Left cardiac atrium (tissue), 4 donors: ENCODE measurements around the gene RPA1. TPM values are rescaled to one million over a fixed set of nuclear protein-coding genes. Genes with fewer than 3 reads are reported as not detected.

ENCODE experiments used
- ATAC-seq, 2 donors: fragments of 200-7000 bp; cut with Tn5 transposase; one replicate each; pipeline ENCODE4 v1.9.1; 2020; ENCODE audit warnings: mild to moderate bottlenecking in 2 of 2, moderate library complexity in 2 of 2
- DNase-seq: peaks from one replicate; pipeline ENCODE4 v3.0.0-alpha.2; 2020
- intact Hi-C, 2 donors: fragments of 100-400 bp; cut with DNase I; formaldehyde crosslinking; loops; one replicate each; pipeline versions ENCODE4 v1.14.1 to v1.15.1; 2022 to 2023
- total RNA-seq, 2 donors: library from RNA; stranded (reverse); fragmentation: NEBNext Ultra II Directional; extraction: Animal tissue kit (Norgen Biotek cat#: 25700); gene quantifications; one replicate each; pipeline ENCODE4 v1.2.1, GENCODE V29; 2021
- donor health status: DM: no; HTN: yes; CAD: no.
- donor health status: DM: no; HTN: yes; CAD: no; lungs with severe emphysema.
- donor health status: DM: yes; HTN: yes; CAD: no.
- donor health status: Dilated cardiomyopathy.

Gene RPA1
- total RNA-seq, 2 donors from 2014 or later: 61.8 to 95.1 TPM

- DNase-seq (no peak), ATAC-seq (no peak)
- intact Hi-C loops: loop anchor here in 1 of 2 donors (10.0 kb wide), 1 partner anchor 366 kb away; no protein-coding TSS in a partner anchor
Observed at GRCh38 chr17:1919201-1919600, 89.4 kb downstream of the RPA1 start.

DNA sequence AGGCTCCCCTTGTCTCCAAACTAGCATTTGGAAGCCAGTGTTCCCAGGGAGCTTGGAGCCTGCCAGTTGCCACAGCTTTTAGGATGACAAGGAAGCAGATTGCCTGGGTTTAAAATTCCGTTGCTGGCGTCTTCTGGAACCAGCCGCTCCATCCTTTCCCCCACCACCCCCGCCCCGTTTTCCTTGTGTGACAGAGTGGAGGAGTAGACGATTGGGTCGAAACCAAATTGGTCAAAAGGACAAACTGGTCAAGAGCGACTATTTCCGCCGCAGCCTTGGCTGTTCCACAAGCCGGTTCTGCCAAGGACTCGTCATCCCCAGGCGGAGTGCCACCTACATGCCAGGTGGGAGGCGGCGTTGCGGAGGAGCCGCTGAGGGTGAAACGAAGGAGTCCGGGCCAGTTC lies 91.1 kb downstream of the RPA1 start:
- no peak for DNase-seq
- intact Hi-C loops: loop anchor here in 1 of 2 donors (5.0 kb wide), 1 partner anchor 106 kb away; the partner anchor contains the start of gene RTN4RL1
- peak; percentile 39 to 53 for ATAC-seq

DNA sequence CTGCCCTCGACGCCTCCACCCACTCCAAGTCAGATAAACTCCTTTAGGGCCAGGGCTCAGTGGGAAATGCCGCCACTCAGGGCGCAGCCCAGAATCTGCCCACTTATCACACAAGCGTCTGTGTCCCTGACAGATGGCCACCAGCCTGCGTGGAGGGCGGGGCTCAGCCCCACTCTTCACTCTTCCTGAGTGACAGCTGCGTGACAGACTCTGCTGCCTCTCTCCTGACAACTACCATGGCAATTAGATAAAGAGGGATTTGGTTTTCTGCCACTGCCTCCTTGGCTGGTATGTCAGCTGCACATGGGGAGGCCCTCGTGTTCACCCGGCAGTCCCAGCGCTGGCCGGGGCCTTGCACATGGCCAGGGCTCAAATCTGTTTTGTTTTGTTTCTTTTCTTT lies 99.2 kb downstream of the RPA1 start:
- intact Hi-C loops: no loop called here
- peak; percentile 71 for DNase-seq
- ATAC-seq: peak; percentile 88 to 89

GRCh38 chr17:1930337-1930645 lies 100.5 kb downstream of the RPA1 start:
- DNase-seq: no peak
- intact Hi-C loops: no loop called here
- peak in 1 of 2 donors; percentile 9 for ATAC-seq

DNA sequence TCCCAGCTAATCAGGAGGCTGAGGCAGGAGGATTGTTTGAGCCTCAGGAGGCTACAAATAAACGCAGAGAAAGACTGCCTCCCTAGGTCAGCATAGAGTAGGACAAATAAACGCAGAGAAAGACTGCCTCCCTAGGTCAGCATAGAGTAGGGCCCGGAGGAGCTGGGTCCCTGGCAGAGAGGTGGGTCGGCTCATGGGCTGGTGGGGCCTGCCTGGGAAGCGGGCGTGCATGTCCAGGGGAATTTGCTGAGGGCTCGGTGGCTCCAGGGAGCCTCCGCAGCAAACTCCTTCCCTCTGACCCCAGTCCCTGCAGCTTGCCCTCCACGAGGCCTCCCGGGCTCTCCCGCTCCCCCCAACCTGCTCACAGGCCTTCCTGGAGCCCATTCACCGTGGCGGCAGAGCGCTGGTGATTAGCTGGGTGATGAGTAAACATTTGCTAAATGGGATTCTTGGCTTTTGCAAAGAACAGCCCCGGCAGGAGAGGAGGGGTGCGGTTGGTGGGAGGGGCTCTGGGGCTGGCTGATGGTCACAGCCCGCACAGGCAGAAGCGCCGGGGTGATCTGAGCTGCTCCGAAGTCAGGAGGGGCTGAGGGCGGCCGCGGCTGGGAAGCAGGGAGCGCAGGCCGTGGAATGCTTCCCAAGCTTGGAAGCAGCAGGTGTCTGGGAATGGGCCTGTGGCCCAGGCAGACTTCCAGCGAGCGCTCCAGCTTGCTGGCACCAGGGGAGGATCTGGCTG lies 102.2 kb downstream of the RPA1 start:
- DNase-seq: peak; percentile 52
- peak; percentile 51 to 66 for ATAC-seq
- intact Hi-C loops: no loop called here

GRCh38 chr17:1933875-1934715 lies 104.3 kb downstream of the RPA1 start:
- DNase-seq (no peak), ATAC-seq (no peak)
- intact Hi-C loops: no loop called here

GRCh38 chr17:1934901-1935300 lies 105.1 kb downstream of the RPA1 start:
- ATAC-seq (no peak), DNase-seq (no peak)
- intact Hi-C loops: no loop called here

DNA sequence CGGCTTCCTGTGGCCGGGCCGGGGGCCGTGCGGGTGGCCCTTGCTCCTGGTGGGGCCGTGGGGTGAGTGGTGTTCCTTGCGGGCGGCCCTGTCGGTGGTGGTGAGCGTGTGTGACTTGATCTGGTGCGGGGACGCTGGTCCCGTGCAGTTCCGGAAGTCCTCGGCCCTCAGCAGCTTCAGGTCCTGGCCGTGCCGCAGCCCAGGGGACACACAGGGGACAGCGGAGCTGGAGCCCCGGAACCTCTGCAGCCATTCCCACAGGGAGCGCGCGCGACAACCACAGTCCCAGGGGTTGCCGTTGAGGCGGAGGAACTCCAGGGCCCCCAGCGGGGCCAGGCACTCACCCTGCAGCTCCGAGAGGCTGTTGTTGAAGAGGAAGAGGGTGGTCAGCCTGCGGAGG lies 107.0 kb downstream of the RPA1 start:
- no peak for DNase-seq
- no peak for ATAC-seq
- intact Hi-C loops: no loop called here

GRCh38 chr17:1937461-1937860 lies 107.7 kb downstream of the RPA1 start:
- ATAC-seq (no peak), DNase-seq (no peak)
- intact Hi-C loops: no loop called here

- peak; percentile 23 to 67 for ATAC-seq
- no peak for DNase-seq
- intact Hi-C loops: no loop called here
Observed at GRCh38 chr17:1939981-1940809, 110.4 kb downstream of the RPA1 start.

- no peak for ATAC-seq
- intact Hi-C loops: no loop called here
- no peak for DNase-seq
Observed at GRCh38 chr17:1940810-1941185, 111.0 kb downstream of the RPA1 start.

DNA sequence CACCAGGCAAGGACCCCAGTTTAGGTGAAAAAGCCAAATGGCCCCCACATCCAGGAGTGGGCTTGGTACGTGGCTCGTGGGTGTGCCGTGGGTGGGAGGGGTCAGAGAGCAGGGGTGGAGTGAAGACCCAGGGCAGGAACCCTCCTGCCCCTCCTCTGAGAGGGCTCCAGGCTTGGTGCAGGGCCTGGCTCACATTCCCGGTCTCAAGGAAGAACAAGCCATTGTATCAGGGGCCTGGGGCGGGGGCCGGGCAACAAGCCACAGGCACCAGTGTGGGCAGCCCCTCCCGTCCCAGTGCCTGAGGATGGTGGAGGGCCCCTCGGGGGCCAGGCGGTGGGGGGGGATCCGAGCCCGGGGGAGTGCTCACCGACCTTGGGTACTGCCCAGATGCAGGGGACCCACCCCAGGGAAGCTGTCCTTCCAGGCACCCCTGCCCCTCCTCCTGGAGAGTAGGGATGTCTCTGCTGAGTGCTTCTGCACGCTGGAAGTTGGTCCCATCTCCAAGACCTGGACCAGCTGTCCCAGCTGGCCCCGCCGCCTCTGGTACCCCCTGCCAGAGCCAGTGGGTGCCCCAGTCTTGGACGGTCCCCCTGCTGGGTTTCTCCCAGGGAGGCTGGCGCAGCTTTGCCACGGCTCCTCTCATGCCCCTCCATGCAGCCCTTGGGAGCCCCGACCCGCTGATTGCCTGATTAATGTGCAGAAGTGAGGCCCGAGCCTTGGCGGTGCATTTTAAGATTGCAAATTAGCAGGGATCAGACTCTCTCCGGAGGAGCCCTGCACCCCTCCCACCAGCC lies 111.7 kb downstream of the RPA1 start:
- DNase-seq (no peak), ATAC-seq (no peak)
- intact Hi-C loops: no loop called here

DNA sequence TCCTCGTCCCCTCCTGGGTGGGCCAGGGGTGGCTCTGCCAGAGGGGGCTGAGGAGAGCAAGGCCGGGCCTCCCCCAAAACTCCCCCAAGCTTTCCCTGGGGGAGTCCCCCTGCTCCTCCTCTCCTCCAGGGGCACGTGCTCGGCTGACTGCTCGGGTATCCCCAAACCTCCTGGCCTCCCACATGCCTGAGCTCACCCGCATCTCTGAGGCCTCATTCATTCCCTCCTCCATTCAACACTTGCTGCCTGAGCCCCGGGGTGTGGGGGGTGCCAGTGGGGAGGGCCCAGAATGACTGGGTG lies 112.2 kb downstream of the RPA1 start:
- DNase-seq (no peak), ATAC-seq (no peak)
- intact Hi-C loops: no loop called here

DNA sequence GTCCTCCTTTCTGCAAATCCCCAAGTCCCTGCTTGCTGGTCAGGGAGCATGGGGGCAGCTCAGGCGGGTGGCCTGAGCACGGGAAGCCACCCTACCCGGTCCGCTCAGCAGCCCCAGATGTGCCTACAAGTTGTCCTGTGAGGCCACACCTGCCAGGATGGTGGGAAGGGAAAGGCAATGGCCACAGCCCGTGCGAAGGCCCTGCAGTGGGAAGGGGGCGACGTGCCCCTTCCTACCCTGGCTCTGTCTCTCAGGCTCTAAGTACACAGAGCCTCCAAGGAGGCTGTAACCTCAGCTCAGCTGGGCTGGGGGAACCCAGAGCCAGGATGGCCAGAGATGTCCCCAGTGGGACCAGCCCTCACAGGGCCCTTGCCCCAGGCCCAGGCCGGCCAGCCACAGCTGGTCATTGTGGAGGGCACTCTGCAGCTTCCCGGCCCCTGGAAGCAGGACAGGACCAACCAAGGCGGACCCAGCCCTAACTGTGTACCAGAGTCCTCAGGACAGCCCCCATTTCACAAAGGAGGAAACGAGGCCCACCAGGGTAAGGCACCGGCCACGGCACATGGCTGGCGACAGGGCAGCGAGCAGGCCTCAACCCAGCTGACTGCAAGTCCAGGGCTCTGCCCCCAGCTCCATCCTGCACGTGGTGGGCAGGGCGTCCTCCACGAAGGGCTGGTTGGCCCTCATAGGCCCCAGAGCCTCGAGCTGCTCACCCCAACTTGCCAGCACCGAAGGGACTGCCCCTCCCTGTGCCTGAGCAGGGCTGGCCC lies 113.0 kb downstream of the RPA1 start:
- ATAC-seq: no peak
- intact Hi-C loops: no loop called here
- DNase-seq: no peak

- DNase-seq: no peak
- no peak for ATAC-seq
- intact Hi-C loops: no loop called here
Observed at GRCh38 chr17:1943436-1943831, 113.6 kb downstream of the RPA1 start.

DNA sequence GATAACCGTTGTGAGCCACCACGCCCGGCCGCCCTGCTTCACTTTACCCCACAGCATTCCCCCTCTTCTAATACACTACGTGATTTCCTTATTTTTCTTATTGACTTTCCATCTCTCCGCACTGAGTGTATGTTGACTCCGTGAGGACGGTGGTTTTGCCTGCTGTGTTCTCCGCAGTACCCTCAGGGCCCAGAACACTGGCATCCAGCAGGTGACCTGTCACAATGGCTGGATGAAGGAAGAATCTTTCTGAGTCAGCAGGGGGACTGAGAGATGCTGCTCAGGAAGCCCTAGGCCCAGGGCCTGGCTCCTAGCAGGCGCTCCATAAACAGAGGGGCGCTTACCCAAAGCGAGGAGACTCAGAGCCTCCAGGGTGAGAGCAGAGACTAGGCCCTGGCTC lies 115.8 kb downstream of the RPA1 start:
- intact Hi-C loops: no loop called here
- ATAC-seq: no peak
- DNase-seq: no peak

DNA sequence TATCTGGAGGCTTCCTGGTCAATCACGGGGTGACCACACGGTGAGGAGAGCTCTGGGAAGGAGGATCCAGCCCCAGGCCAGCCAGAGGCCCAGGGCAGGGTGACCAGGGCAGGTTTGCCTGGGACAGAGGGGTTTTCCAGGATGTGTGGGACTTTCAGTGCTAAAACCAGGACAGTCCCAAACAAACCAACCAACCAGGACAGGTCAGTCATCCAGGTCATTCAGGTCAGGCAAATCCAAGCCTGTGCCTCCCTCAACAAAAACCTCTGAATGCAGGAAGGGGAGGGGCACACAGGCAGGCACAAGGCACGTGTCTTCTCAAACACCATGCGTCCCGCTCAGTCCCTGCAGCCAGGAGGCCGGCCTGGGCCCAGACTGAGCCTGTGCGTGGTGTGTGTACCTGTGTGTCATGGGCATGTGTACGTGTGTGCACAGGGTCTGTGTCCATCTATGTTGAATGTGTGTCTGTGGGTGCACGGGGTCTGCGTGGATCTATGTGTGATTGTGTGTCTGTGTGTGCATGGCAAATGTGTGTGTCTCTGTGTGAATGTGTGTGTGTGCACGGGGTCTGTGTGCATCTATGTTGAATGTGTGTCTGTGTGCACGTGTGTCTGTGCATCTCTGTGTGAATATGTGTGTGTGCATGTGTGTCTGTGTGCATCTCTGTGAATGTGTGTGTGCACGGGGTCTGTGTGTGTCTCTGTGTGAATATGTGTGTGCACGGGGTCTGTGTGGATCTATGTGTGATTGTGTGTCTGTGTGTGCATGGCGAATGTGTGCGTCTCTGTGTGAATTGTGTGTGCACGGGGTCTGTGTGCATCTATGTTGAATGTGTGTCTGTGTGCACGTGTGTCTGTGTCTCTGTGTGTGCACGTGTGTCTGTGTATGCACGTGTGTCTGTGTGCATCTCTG lies 116.5 kb downstream of the RPA1 start:
- no peak for ATAC-seq
- intact Hi-C loops: no loop called here
- no peak for DNase-seq
